Stimulated activated CD8-positive, alpha-beta memory T cell treated with anti-CD3 and anti-CD28 coated beads, Interleukin-2, amount 100 ng/mL, for 48 hours (primary cell): ENCODE data around the gene EDNRA.

Experiments
- DNase-seq, 2 donors: peaks; one replicate each; pipeline ENCODE4 v3.0.0-alpha.2; 2020; ENCODE audit warnings: low read depth in 2 of 2

The EDNRA gene

DNA sequence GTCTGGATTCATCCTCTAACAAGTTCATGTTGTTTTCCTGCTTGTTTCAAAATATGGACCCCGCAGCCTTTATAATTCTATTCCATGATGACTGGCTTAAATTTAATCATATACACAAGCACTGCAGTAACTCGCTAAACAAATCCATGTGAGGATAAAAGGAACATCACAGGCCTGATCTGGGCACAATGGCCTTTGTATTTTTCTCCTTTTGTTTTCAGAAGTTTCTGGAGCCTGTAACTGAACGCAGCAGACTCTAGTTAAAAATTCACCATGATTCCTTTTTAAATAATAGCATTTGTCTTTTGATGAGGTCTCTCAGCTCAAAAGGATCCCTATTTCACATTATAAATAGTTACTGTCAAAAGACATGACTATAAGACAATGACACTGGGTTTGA lies 106.1 kb downstream of the EDNRA start:
- DNase-seq: no peak

DNA sequence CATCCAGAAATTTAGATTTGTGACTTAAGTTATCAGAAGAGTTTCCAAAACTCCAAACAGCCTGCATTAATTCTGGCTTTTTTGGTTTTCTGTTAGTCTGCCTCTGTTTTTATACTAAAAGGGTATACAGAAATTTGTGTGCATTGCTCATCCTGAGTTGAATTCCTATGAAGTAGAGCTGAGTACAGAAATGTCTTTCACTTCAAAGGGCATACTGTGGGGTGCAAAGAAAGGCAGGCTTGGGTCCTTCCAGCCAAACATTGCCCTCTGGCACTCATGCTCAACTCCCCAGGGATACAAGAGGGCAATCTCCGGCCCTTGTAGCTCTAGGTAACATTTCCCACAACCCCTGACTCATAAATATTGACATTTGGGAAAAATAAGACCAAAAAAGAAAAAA lies 108.7 kb downstream of the EDNRA start:
- DNase-seq: no peak

- DNase-seq: peak; percentile 23 to 30
Observed at GRCh38 chr4:147590249-147590920, 109.5 kb downstream of the EDNRA start.

DNA sequence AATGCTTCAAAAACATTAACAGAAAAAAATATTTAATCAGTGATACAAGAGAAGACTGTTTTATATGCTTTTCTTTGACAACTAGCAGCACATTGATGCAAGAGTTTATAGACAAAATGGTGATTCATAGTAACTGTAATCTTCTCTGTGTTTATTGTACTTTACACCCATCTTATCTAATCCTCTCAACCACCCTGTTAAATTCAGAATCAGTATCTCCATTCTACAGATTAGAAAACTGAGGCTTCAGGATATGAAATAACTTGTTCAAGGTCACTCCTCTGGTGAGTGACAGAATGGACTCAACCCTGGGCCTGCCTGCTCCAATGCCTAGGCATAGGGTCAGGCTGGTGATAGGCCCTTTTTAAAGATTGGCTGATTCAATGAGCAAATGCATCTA lies 110.2 kb downstream of the EDNRA start:
- DNase-seq: no peak

DNA sequence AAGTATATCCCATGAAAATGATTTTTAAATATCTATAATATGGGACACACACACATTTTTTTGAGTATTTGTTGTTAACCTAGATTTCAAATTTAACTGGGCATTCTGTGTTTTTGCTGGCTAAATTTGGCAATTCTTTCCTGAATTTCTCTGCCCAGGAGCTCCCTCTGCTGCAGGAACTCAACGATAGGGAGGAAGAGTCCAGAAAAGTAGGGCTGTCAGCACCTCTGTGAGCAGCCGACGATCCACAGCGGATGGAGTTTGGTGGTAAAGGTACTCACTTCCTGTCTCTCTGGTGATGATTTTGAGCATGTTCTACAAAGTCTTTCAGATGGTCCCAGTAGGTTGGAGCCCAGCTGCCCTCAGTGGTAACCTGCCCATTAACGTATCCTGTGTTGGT lies 113.2 kb downstream of the EDNRA start:
- no peak for DNase-seq
